NCI-H2171 (cell line): ENCODE results near the gene ADAM8.
"Not testable (repeated sequence)": the region's sequence is repeated elsewhere in the genome, so short reads cannot be mapped to it uniquely, and the experiment has no call there.

Experiments used
- DNase-seq: peaks from one replicate; lab custom pipeline; 2025; lab: John Stamatoyannopoulos, UW

The ADAM8 gene

GRCh38 chr10:133230387-133231195, 46.1 kb downstream of the ADAM8 start:
- no peak for DNase-seq

- no peak for DNase-seq
These were observed 46.7 kb downstream of the ADAM8 start, which contains the start of gene UTF1 for GRCh38 chr10:133230044-133230361. Gene UTF1 (plus strand): TSS chr10:133230217. CDS start chr10:133230289, 72 bp downstream.

DNA sequence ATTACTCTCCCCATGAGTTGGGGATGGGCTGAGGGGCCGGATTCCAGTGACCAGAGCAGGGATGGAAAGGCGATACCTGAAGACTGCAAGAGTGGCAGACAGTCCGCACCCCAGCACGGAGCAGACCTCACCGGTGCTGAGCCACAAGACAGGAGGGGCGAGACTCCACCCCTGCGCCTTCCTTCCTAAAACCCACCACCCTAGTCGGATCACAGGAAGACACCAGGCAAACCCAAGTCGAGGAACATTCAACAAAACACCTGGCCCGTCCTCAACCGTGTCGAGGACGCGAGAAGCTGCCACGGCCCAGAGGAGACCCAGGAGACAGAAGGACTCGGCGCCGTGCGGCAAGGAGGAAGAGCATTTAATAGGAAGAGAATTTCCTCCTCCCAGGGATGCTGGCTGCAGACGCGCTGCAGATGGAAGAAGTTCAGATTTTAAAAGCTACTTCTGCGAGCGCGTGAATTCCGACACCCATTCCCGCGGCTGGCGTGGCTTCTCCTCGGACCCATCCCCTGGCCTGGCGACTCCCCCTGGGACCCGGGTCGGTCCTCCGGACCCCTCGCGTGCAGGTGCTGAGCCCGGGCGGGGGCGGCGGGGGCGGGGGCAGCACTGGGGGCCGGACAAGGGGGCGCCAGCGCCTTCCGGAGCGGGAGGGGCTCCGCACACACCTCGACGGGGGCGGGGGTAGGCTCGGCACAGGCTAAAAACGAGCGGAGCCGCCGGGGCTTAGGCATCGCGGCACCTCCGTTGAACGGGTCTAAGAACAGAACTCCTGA, 47.2 kb downstream of the ADAM8 start:
- DNase-seq: no peak

DNA sequence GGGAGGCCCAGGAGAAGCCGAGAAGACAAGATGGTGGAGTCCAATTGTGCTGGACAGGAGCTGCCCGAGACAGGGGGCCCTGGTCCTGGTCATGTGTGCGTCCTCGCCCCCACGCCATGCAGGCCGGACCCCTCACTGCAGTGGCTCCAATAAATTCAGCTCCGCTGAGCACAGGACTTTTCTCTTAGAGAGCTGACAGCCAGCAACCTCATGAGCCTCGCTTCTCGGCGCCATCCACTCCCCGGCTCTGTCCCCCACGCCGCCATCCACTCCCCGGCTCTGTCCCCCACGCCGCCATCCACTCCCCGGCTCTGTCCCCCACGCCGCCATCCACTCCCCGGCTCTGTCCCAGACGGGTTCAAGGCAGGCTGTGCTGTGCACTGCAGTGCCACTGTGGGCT, 49.4 kb downstream of the ADAM8 start:
- no peak for DNase-seq

DNA sequence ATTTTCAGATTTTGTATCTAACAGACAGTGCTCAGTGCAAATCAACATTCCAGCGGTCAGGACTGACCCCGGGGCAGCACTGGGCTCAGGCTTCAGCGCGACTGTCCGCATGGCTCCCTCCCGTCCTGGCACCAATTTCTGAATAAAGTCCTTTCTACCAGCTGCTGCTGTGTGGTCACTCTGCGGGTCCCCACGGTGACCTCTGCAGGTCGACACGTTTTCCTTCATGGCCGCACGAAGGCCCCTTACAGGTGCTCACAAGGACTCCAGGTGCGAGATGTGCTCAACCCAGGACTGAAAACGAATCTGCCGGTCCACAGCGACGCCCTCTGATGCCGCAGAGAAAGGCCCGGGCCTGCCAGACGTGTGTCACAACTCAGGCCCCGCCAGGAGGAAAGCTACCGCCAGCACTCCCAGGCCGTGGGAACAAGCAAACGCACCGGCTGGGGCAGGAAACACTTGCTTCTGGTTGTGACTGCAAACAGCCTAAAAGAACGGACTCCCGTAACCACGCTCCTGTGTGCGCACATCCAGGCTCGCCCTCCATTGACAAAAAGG, 50.3 kb downstream of the ADAM8 start:
- DNase-seq: no peak

DNA sequence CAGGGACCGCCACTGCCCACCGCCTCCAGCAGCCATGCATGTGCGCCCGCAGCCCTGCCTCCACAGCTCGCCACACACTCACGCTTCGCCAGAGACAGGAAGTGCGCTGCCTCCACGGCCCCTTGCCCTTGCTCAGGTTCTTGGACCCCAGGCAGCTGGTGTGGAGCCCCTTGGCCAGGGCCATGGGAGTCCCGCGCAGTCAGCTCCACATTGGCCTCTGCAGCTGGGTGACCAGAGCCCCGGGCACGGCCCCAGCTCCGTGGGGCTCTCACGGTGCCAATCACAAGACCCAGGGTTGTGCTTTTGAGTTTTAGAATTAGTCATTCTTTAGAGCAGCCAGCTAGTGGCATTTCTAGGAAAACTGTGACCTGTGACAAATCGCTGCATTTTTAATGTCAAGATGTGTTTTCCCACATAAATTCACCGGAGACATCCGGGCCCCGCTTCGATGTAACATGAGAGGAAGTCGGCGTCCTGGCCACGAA, 50.9 kb downstream of the ADAM8 start:
- DNase-seq: no peak

DNA sequence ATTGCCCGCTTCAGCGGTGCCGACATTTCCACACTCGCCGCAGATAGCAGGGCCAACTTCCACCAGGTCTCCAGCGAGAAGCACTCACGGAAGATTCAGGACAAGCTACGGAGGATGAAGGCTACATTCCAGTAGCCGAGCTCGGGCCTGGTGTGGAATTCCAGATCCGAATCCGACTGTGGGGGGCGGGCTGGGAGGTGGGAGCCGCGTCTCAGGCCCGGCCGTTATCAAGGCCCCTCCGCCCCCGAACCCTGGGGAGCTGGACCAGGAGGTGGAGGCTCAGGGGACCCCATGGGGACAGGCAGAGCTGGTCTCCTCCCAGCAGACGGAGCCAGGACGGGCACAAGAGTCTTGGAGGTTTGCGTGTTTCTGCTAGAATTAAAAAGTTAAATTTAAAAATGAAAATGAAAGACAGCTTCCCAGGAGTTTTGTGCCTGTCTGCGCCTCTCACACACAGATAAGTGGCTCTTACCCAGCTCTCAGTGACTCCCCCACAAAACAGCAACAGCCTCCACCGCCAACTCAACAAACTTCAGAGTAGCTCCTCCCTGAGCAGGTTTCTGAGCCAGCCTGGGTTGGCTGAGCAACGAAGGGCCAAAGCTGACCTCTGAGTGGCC, 51.8 kb downstream of the ADAM8 start:
- DNase-seq: no peak

- DNase-seq: no peak
These were observed 52.6 kb downstream of the ADAM8 start for GRCh38 chr10:133224076-133224475.

- not testable (repeated sequence) for DNase-seq
These were observed 54.9 kb downstream of the ADAM8 start for GRCh38 chr10:133221756-133222155.

DNA sequence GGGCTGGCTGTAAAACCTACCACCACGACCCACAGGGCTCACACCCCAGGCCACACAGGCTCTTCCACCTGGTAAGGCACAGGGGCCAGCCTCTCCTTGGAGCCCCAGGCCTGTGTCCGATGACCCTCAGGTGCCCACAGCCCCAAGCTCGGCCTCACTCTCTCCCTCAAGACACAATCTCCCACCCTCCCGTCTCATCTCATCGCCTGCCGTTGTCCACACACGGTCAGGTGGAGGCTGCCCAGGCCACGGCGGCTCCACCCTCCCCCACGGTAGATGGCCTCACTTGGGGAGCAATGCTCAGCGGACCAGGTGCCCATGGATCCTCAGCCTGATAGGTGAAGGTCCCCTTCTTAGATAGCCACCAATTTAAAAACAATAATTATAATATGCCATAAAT, 55.3 kb downstream of the ADAM8 start:
- DNase-seq: no peak

GRCh38 chr10:133219782-133220181, 56.9 kb downstream of the ADAM8 start:
- DNase-seq: no peak

DNA sequence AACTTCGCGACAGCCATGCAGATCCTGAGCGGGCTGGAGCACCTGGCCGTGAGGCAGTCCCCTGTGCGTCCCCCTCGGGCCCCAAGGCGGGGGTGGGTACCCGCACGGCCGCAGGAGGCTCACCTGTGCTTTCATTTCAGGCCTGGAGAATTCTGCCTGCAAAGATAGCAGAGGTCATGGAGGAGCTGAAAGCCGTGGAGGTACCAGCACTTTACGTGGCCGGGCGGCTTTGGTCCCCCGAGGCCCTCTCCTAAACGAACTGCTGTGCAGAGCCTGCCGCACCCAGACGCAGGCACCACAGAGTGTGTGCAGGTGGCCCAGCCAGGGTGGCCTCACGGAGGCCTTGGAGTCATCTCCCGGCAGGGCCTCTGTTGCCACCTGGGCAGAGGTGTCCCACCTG, 57.8 kb downstream of the ADAM8 start:
- no peak for DNase-seq

GRCh38 chr10:133217800-133218589, 58.7 kb downstream of the ADAM8 start:
- DNase-seq: no peak

GRCh38 chr10:133216776-133217175, 59.9 kb downstream of the ADAM8 start:
- no peak for DNase-seq

DNA sequence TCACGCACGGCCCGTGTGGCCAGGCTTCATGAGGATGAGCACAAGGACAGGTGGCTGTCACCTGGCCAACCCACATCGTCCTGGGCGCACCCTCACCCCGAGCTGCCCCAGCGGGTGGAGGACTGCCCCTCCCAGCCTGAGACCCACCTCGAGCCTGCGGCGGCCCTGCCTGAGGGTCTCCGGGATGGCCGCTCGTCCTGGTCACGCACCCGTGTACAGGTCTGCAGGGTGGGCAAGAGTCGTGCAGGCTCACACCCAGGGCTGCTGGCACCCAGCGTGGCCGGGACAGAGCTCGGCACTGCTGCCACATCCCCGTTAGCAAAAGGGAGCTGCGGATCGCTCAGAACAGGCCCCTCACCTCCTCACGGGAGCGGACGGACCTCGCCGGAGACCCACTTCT, 61.1 kb downstream of the ADAM8 start:
- no peak for DNase-seq

DNA sequence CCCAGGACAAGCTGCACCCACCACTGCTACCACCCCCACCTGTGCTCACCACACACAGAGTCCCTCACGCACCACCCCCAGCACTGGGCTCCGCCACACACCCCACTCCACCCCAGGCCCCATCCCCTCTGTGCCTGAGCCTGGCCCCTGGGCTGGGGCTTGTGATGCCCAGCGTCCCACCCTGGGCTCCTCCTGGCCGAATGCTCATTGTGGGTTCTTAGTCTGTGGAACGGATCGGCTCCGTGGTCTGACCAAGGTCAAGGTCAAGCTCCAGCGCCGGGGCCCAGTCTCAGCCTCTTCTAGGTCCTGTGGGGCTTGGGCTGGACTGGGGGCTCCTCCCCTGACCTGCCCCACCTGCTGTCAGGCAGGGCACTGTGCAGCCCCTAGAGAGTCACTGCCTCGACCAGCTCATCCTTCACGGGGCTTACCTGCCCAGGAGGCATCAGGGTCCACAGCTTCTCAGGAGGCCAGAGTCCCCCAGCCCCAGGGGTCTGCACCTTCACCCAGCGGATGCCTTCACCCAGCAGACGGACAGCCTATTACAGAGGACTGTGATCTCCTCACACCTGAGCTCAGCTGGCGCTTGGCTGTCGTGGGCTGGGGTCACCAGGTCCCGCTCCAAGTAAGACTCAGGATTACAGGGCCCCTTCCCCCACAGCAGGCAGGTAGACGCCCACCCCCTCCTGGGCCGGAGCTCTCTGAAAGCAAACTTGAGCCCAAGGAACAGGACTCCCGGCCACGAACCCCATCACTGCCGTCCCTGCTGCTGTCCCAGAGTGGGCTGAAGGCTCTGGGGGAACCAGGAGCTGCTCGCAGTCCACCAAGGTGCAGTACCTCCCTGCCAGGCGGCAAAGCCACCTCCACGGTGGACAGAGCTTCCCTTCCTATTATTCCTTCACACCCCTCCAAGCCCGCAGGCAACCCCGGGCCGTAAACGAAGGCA, 61.9 kb downstream of the ADAM8 start:
- DNase-seq: no peak

DNA sequence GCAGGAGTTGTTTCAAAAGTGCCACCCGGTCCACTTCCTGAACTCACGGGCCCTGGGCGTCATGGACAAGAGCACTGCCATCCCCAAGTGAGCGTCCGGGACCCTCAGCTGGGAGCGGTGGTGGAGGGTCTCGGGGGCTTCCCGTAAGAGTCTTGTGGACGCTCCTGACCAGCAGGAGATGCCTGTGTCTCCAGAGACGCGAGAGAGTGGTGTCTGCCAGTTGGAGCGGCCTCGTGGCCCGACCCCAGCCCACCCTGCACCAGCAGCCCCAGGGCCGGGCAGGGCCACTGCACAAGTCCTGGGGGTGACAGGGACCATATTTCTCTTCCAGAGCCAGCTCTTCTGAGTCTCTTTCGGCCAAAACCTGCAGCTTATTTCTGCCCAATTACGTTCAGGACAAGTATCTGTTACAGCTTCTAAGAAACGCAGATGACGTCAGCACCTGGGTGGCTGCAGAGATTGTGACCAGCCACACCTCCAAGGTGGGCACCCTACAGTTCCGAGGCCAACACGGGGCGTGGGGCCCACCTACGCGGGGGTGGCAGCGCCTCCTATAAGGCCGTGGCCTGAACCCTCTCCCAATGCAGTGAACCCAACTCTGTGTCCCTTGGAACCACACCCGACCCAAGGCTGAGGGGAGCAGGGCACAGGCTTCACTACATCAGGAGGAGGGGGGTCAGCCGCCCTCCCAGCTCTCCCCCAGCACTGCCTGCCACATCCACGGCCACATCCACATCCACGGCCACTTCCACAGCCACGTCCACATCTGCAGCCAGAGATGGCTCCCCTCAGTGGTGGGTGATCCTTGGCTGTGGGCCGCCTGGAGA, 62.8 kb downstream of the ADAM8 start:
- no peak for DNase-seq

DNA sequence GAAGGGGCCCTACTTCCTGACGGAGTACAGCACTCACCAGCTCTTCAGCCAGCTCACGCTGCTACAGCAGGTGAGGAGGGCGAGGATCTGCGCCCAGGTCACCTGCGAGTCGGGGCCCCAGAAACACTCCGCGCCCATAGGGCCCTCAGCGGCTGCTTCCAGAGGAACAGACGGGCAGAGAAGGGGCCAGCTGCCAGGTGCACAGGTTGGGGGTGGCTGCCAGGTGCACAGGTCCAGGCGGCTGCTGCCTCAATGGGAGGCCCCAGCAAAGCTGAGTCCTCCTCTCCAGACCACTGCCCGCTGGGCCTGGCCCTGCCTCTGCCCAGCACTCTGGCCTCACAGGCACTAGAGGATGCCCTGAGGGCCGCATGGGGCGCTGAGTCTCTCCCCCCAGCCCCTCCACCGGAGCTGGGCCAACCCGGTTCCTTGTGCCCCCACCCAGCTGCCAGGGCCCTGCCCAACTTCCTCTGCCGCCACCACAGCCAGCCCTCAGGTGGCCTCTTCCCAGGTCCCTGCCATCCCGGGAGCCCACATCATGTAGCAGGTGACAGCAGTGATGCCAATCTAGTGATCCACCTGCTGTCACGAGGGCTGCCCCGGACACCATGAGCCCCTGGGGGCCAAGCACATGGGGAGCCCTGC, 63.7 kb downstream of the ADAM8 start:
- DNase-seq: no peak
